Transverse colon (tissue), 4 donors: ENCODE measurements around the gene CEND1.

ENCODE experiments used
- EP300 ChIP-seq: sonication (generic); formaldehyde crosslinking; IDR thresholded peaks from one replicate; pipeline ENCODE4 v1.6.1; 2017; ENCODE audit warnings: antibody characterized with exemption, low read depth
- POLR2A ChIP-seq: fragments of 450-650 bp; IDR thresholded peaks from one replicate; pipeline ENCODE4 v1.6.1; 2016; ENCODE audit warnings: antibody characterized with exemption, mild to moderate bottlenecking, moderate library complexity
- POLR2AphosphoS5 ChIP-seq, 3 donors: sonication (generic); formaldehyde crosslinking; IDR thresholded peaks; one replicate each; pipeline ENCODE4 v1.6.1; 2016; ENCODE audit warnings: antibody characterized with exemption in 3 of 3
- TF ChIP-seq, protein P1 (sequence below), 5 experiments: fragments of 200-600 bp in 3 of 5; fragments of 450-650 bp in 2 of 5; sonication (generic) in 3 of 5; IDR thresholded peaks; 1 replicate in 2 of 5; 2 replicates in 3 of 5; pipeline ENCODE4 v1.5.1; 2016 to 2017; ENCODE audit warnings: antibody characterized with exemption in 5 of 5, inconsistent platforms in 3 of 5, mild to moderate bottlenecking in 2 of 5, moderate library complexity in 1 of 5

DNA sequence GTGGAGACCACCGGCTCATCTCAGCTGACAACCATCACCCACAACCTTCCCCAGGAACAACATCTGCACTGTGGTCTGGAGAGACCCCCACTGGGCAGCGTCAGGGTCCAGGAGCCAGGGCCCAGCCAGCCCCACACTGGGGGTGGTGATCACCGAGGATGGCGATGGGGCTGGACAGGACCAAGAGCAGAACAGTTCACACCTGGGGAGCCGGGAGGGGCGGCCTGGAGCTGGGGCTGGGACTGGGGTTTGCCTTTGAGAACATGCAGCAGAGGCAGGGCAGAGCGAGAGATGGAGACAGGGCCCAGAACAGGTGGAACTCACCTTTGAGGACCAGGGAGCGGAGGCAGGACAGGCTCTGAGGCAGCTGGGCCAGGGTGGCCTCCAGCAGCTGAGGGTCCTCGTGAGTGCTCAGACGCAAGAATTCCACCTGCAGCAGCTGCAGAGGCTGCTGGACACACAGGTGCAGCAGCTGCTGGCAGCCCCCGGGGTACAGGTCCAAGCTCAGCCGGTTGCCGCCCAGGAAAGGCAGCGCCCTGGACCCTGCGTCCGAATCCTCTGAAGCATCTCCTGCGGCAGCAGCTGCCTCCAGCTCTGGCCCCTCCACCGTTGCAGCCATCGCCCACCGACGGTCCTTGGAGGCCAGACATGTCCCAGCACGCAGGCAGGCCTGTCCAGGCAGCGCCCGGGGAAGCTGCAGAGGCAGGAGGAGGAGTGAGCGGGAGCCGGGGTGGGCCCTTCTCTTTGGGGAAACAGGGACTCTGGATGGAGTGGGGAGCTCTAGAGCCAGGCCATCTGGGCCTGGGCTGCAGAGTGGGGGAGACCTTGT, 14.1 kb upstream of the CEND1 start:
- TF ChIP-seq POLR2A (no peak), EP300 (no peak), POLR2AphosphoS5 (IDR thresholded peaks at IDR 0.05) (no peak)
- TF ChIP-seq, protein P1, sequence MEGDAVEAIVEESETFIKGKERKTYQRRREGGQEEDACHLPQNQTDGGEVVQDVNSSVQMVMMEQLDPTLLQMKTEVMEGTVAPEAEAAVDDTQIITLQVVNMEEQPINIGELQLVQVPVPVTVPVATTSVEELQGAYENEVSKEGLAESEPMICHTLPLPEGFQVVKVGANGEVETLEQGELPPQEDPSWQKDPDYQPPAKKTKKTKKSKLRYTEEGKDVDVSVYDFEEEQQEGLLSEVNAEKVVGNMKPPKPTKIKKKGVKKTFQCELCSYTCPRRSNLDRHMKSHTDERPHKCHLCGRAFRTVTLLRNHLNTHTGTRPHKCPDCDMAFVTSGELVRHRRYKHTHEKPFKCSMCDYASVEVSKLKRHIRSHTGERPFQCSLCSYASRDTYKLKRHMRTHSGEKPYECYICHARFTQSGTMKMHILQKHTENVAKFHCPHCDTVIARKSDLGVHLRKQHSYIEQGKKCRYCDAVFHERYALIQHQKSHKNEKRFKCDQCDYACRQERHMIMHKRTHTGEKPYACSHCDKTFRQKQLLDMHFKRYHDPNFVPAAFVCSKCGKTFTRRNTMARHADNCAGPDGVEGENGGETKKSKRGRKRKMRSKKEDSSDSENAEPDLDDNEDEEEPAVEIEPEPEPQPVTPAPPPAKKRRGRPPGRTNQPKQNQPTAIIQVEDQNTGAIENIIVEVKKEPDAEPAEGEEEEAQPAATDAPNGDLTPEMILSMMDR (IDR thresholded peaks at IDR 0.05) = no peak
